GM12801 (cell line): ENCODE measurements around the gene TRIM44.

Experiments
- CTCF ChIP-seq: IDR thresholded peaks from one replicate; pipeline ENCODE4 v1.5.1; 2011; ENCODE audit warnings: control low read depth; ENCODE audit not compliant: insufficient read length; ENCODE audit errors: extremely low read depth

The TRIM44 gene

DNA sequence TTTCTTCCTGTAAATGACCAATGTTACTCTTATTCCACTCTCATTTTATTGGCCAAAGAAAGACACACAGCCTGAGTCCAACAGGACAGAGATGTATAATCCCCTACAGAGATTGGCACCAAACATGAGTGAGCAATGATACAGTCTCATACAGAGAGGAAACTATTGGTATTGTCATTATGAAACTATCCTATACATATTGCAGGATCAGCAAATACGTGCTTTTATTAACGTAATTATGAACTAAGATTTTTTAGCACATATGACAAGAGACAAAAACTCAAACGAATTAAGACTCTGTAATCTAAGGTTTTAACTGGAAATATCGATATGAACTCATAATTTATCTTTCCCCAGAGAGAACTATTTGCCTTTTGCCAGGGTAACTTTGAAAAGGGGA, 182.0 kb downstream of the TRIM44 start:
- no peak for TF ChIP-seq CTCF

DNA sequence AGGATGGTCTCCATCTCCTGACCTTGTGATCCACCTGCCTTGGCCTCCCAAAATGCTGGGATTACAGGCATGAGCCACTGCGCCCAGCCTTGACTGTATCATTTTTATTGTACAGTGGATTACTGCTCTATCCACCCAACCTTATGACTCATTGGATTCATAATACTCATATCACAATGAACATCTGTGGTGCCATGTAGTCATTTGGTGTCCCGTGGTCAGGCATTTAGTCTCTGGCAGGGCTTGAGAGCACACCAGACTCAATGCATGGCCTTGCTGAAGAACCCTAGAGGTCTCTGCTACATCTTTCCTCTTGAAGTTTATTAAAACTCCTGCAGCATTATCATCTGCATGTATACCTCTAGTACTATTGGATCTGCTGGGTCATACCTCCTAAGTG, 183.3 kb downstream of the TRIM44 start:
- no peak for TF ChIP-seq CTCF

DNA sequence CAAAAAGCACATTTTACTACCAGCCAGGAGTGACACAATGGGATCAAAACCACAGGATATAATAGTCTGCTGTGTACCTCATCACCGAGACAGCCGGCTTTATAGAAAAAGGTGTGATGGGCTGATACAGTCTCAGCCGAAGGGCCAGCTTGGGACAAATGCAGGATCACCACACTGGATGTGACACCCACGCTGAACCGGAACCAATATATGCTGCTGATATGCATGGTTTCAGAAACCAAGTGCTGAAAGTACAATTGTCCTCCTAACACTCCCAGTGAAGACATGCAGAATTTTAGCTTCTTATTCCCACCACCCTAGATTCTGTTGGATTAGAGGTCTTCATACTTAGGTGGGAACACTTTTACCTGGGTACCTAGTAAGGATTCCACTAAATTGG, 184.3 kb downstream of the TRIM44 start:
- no peak for TF ChIP-seq CTCF

GRCh38 chr11:35847473-35847872, 184.9 kb downstream of the TRIM44 start:
- no peak for TF ChIP-seq CTCF

- no peak for TF ChIP-seq CTCF
These were observed 186.0 kb downstream of the TRIM44 start for GRCh38 chr11:35848616-35849015.

DNA sequence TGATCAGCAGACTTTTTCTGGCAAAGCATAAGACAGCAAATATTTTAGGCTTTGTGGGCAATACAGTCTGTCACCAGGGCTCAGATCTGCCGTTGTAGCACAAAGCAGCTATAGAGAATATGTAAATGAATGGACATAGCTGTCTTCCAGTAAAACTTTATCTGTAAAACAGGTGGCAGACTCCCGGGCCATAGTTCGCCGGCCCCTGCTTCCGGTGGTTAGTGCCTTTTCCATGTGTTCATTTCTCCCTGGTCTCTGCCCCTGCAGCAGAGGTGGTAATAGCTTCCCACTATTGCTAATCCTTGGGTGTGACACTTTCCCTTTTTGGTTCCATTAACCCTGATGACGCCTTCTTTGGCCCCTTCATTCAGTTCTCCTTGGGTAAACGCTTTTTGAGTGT, 187.6 kb downstream of the TRIM44 start:
- TF ChIP-seq CTCF, result no peak

DNA sequence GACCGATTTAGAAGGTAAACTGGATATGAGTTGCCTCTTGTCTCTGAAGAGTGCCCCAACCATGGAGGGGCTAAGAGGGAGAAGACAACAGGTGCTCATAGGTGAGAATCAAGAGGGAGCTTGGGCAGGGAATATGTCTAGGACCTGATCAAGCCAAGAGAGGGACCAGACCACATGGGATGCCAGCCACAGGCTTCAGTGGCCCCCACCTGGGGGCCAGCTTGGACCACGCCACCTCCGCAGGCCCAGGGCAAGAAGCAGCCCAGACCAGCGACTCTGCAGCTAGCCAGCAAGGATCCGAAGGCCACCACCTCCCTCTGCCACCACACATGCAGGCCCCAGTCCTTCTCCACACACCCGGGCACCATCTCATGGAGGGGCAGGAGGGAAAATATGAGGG, 188.8 kb downstream of the TRIM44 start:
- no peak for TF ChIP-seq CTCF

DNA sequence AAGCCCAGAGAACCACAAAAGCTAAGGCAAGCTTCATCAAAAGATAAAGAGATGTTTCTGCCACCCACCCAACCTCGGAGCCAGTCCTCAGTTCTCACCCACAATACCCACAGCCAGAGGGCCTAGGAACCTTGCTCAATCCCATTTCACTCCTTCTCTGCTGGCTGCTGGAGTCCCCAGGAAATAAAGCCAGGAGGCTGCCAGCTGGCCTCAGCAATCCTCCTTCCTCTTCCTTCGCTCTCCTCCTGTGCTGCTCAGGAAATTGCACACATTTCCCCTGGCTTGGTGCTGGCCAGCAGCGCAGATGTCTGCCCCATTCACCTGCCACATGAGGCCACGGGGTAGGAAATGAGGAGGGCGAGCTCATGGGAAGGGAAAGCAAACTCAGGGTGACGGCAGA, 189.5 kb downstream of the TRIM44 start:
- TF ChIP-seq CTCF, result no peak
